ENCODE measurements around the gene FA2H.
"Not testable (repeated sequence)": the region's sequence is repeated elsewhere in the genome, so short reads cannot be mapped to it uniquely, and the experiment has no call there.

FA2H gene

GRCh38 chr16:74743045-74743667 lies 31.5 kb downstream of the FA2H start:
- no peak for FAIRE-seq

DNA sequence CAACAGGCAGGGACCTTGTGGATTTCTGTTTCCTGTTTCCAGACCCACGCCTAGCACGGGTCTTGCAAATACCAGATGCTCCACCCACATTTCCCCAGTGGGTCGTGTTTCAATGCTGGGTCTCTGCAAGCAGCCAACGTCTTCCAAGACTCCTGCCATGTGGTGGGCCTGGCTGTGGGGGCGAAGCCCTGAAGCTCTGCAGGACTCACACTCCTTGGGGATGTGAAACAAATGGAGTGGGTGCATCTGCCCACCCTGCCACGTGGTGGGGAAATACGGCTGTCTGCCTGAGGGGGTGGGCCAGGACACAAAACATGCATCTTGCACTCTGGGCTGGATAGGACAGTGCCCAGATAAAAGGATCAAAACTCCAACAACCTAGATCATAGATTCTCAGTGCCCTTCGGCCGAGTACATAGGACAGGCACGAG lies 32.6 kb downstream of the FA2H start:
- FAIRE-seq, result no peak

DNA sequence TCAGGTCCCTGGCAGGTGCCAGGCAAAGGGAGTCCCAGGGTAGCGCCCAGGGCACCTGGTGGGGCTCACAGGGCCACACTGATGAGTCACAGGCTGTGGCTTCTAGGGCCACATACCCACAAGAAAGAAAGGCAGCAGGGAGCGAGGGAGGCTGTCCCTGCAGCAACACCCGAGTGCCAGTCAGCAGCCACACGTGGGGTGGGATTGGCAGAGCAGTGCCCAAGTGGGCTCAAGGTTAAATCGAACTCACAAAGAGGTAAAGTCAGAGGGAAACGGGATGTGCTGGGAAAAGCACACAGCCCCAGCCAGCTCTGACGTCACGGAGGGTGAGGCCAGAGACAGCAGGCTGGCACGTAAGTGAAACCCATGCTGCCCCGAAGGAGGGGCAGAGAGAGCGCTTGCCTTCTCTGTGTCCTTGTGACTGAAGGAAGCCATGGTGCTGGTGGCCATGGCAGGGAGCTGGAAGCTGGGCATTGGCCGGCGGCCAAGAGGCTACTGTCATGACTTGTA lies 33.8 kb downstream of the FA2H start:
- no peak for FAIRE-seq

- FAIRE-seq, result no peak
These were observed 35.3 kb downstream of the FA2H start for GRCh38 chr16:74739275-74739674.

GRCh38 chr16:74738816-74739215 lies 35.8 kb downstream of the FA2H start:
- FAIRE-seq, result no peak

GRCh38 chr16:74738113-74738541 lies 36.5 kb downstream of the FA2H start:
- FAIRE-seq, result no peak

- no peak for FAIRE-seq
These were observed 37.1 kb downstream of the FA2H start for GRCh38 chr16:74737521-74737920.

DNA sequence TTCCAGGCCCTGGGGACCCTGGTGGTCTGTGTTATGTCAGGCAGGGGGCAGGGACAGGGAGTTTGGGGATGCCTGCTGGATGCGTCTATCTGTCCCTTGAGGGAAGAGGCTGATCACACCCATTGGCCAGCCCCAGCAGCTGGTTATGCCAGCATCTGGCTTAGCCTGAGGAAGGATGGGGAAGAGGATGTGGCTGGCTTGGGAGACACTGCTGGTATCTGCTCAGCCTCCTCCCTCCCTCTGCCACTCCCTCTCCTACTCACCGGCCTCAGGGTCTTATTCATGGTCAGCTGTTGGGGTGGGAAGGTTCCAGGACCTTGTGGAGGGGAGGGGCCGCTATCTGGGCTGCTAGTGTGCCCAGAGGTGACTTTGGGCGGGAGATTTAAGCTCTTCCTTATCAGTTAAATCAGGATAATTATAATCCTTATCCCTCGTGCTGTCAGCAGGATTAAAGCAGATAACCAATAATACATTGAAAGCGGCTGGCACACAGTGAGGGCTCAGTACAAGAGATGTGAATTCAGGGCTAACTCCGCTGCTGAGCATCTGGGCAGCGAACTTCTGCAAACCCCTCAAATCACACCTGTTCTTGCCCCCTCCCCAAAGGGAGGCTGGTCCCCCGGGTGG lies 38.0 kb downstream of the FA2H start:
- FAIRE-seq, result no peak

GRCh38 chr16:74735554-74735953 lies 39.1 kb downstream of the FA2H start:
- FAIRE-seq, result no peak

GRCh38 chr16:74735162-74735452 lies 39.5 kb downstream of the FA2H start:
- no peak for FAIRE-seq

- FAIRE-seq, result no peak
These were observed 40.1 kb downstream of the FA2H start for GRCh38 chr16:74734361-74735161.

GRCh38 chr16:74732707-74733350 lies 41.8 kb downstream of the FA2H start:
- FAIRE-seq, result no peak

DNA sequence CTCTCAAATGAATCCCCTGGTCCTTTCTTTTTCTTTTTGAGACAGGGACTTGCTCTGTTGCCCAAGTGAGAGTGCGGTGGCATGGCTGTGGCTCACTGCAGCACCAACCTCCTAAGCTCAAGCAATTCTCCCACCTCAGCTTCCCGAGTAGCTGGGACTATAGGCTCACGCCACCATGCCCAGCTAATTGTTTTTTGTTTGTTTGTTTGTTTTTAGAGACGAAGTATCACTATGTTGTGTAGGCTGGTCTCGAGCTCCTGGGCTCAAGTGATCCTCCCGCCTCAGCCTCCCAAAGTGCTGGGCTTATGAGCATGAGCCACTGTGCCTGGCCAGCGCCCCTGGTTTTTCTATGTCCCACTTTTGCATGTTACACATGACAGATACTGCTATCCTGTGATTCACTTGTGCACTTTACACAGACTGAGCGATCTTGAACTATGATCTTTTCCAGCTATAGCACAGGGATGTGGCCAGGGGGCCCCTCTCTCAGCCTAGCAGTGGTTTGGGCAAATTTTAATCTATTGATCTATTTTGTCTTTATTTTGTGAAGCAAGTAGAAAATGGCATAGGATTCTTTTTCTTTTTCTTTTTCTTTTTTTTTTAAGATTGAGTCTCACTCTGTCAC lies 42.7 kb downstream of the FA2H start:
- FAIRE-seq, result no peak

DNA sequence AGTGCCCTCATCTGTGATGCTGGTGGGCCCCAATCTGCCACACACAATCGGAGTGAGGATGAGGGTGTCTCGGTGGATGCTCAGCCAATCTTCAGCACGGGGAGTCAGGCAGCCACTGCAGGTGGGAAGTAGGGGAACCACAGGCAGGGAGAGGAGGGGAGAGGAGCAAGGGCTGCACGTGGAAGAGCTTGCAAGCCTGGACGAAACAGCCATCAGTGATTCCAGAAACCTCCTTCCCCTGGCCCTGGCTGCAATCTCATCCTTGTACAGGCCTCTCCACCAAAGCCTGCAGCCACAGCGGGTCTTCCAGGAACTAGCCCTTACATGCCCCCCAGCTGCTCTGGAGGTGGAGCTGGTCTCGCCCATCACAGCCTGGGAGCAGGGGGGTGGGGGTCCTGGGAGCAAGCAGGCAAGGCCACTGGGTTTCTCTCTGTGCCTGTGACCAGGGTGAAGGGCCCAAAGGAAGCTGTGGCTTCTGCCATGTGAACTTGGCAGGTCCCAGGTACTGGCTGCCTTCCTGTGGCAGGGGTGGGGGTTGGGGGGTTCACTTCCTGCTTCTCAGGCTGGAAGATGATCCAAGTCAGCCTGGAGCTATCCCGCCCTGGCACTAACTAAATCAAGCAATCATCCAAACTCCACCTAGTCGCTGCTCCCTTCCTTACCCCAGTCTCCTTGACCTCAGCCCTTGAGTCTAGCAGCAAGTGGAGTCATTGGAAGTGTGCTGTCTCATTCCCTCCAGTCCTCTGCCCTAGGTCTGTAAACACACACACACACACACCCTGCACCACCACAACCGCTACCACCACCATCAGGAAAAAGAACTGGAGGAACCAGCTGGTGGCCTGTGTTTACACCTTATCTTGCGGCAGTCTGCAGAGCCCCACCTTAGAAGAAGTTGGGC lies 44.6 kb downstream of the FA2H start:
- FAIRE-seq, result no peak

GRCh38 chr16:74727903-74728302 lies 46.7 kb downstream of the FA2H start:
- no peak for FAIRE-seq

- FAIRE-seq, result no peak
These were observed 47.9 kb downstream of the FA2H start for GRCh38 chr16:74726716-74727115.

DNA sequence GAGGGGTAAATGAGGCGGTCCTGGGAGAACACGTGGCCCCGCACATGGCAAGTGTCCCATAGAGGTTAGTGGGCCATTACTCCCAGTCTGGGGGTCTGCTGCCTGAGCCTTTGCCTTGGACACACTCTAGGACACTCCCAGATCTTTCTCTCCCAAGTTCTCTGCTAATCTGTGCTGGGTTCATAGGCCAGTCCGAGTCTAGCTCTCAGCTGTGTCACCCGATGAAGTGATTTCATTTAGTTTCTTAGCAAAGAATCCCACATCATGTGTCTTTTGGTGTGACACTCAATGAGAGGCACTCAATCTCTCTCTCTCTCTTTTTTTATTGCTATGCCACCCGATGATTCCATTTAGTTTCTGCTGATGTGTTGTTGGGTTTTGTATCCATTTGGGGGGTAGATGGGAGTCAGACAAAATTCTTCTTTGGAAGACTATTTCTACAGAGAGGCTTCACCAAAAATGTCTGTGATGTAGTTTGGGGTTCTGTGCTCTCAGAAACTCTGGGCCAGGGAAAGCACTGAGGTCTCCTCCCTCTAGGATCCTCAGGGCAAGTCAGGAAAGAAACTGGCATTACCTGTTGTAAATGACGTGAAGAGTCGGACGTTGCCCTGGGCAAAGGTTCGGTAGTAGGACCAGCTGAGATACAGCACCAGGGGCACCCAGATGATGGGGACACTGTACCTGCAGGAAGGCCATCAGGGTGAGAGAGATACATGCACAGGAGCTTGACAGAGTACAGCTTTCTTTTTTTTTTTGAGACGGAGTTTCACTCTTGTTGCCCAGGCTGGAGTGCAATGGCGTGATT lies 48.8 kb downstream of the FA2H start:
- no peak for FAIRE-seq

DNA sequence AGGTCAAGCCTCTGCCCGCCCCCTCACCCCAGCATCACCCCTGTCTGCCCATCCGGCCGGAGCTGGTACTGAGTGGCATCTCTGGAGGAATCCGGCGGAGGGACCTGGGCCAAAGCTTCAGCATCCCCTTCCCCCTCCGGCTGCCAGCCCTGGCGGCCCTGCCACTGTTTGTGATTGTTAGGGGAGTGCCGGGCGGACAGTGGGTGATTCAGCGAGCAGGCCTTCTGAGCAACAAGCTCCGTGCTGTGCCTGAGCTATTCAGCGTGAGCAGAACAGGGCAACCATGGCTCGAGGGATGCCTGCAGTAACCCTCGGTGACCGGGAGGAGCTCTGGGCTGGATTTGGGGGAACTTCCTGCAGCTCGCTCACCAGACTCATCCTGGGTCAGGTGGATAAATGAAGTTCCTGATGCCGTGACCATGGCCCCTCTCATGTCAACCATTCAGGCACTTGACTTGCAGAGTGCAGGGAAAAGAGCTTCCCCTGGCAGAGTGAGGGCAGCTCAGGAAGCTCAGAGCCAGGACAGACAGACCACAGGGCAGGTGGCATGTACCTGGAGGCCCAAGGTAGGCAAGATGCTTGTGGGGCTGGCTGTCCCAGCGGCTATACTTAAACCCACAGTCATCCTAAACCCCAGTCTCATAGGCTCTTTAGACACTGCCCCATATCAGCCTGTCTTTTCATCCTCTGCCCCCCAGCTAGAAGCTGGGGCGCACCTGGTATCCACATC lies 49.6 kb downstream of the FA2H start:
- no peak for FAIRE-seq

GRCh38 chr16:74723256-74723655 lies 51.4 kb downstream of the FA2H start:
- FAIRE-seq, result no peak

DNA sequence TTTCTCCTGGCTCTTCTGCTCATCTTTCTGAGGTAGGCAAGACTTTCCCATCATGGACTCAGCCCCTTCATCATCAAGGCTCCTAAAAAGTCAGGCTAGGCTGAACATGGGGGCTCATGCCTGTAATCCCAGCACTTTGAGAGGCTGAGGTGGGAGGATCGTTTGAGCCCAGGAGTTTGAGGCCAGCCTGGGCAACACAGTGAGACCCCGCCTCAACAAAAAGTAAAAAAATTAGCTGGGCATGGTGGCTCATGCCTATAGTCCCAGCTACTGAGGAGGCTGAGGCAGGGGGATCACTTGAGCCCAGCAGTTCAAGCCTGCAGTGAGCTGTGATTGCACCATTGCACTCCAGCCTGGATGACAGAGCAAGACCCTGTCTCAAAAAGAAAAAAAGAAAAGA lies 52.5 kb downstream of the FA2H start:
- FAIRE-seq, result not testable (repeated sequence)
